Hepatocyte (in vitro differentiated cells): ENCODE data around the gene HRH2. TPM values are rescaled to one million over a fixed set of nuclear protein-coding genes. Genes with fewer than 3 reads are reported as not detected.

Source experiments
- DNase-seq: peaks from one replicate; pipeline ENCODE4 v3.0.0-alpha.2; 2016; ENCODE audit warnings: low spot score
- H2AFZ ChIP-seq: fragments of 200-600 bp; sonication (generic); 2 replicates; pipeline ENCODE4 v1.6.0; 2016; ENCODE audit warnings: antibody characterized with exemption, mild to moderate bottlenecking
- H3K27ac ChIP-seq: fragments of 200-600 bp; sonication (generic); 2 replicates; pipeline ENCODE4 v1.5.1; 2016; ENCODE audit warnings: mild to moderate bottlenecking
- H3K27me3 ChIP-seq: fragments of 200-600 bp; sonication (generic); 2 replicates; pipeline ENCODE4 v1.6.1; 2016
- H3K36me3 ChIP-seq: fragments of 200-600 bp; sonication (generic); replicated peaks from 2 replicates; pipeline ENCODE4 v1.5.1; 2016; ENCODE audit warnings: low read depth; ENCODE audit not compliant: insufficient read depth
- H3K4me1 ChIP-seq: fragments of 200-600 bp; sonication (generic); 2 replicates; pipeline ENCODE4 v1.5.1; 2016; ENCODE audit warnings: mild to moderate bottlenecking, moderate library complexity; ENCODE audit not compliant: insufficient read depth
- H3K4me2 ChIP-seq: fragments of 200-600 bp; sonication (generic); 2 replicates; pipeline ENCODE4 v1.6.0; 2016
- H3K4me3 ChIP-seq: fragments of 200-600 bp; sonication (generic); 2 replicates; pipeline ENCODE4 v1.5.1; 2016; ENCODE audit warnings: mild to moderate bottlenecking
- H3K79me2 ChIP-seq: fragments of 200-600 bp; sonication (generic); 2 replicates; pipeline ENCODE4 v1.6.0; 2017; ENCODE audit warnings: mild to moderate bottlenecking
- H3K9me2 ChIP-seq: fragments of 200-600 bp; sonication (generic); replicated peaks from 2 replicates; pipeline ENCODE4 v1.6.0; 2017; ENCODE audit warnings: mild to moderate bottlenecking; ENCODE audit not compliant: insufficient read depth
- H3K9me3 ChIP-seq: fragments of 200-600 bp; sonication (generic); 2 replicates; pipeline ENCODE4 v1.5.1; 2016; ENCODE audit warnings: low read depth, mild to moderate bottlenecking
- H4K20me1 ChIP-seq: fragments of 200-600 bp; sonication (generic); 2 replicates; pipeline ENCODE4 v1.6.0; 2016; ENCODE audit warnings: mild to moderate bottlenecking; ENCODE audit not compliant: insufficient read depth, poor library complexity, severe bottlenecking
- CTCF ChIP-seq: fragments of 200-600 bp; sonication (generic); IDR thresholded peaks from 2 replicates; pipeline ENCODE4 v1.5.1; 2016; ENCODE audit warnings: antibody characterized with exemption, mild to moderate bottlenecking; ENCODE audit not compliant: poor library complexity
- EZH2 ChIP-seq: fragments of 200-600 bp; sonication (generic); IDR thresholded peaks from 2 replicates; pipeline ENCODE4 v1.6.1; 2016; ENCODE audit warnings: antibody characterized with exemption, mild to moderate bottlenecking, borderline replicate concordance
- EZH2phosphoT487 ChIP-seq: fragments of 200-600 bp; sonication (generic); IDR thresholded peaks from one replicate; pipeline ENCODE4 v1.6.1; 2018; ENCODE audit warnings: antibody characterized with exemption, mild to moderate bottlenecking, low read depth, moderate library complexity; ENCODE audit not compliant: unreplicated experiment, severe bottlenecking
- WGBS: methylation state at CpG from one replicate; pipeline ENCODE4 v1.1.6; 2016; ENCODE audit warnings: low lambda C conversion rate; ENCODE audit errors: missing lambda C conversion rate; 5-methylcytosine and 5-hydroxymethylcytosine counted together
- polyA plus RNA-seq: library from polyadenylated mRNA; unstranded; fragments of >200 nt; fragmentation: Nextera tagmentation; extraction: Ambion mirVana; gene quantifications from 2 replicates; pipeline ENCODE4 v1.2.1, GENCODE V29; 2016
- total RNA-seq: library from RNA; depleted of rRNA; stranded (reverse); fragments of >200 nt; gene quantifications from 2 replicates; pipeline ENCODE4 v1.2.3, GENCODE V29; 2014

HRH2 gene
- total and polyA plus RNA-seq, 2 experiments from 2014 or later = 2.2 to 2.5 TPM

- H3K27me3 ChIP-seq = peaks cover 8% of the 10 kb centered on the region
Observed at GRCh38 chr5:175738126-175738525, 80.3 kb downstream of the HRH2 start.

GRCh38 chr5:175738602-175739133, 80.8 kb downstream of the HRH2 start:
- no peaks in the 10 kb centered on the region for H3K9me2 ChIP-seq
- H3K27ac ChIP-seq = no peak overlapping the region
- WGBS = 87% methylated on average over 14 of the region's 14 CpGs
- no peak overlapping the region for H3K4me3 ChIP-seq
- no peaks in the 10 kb centered on the region for H4K20me1 ChIP-seq
- no peaks in the 10 kb centered on the region for H3K79me2 ChIP-seq
- H3K27me3 ChIP-seq = peaks cover 8% of the 10 kb centered on the region
- DNase-seq = no peak
- TF ChIP-seq EZH2 = no peak
- no peak for TF ChIP-seq CTCF
- no peak for TF ChIP-seq EZH2phosphoT487
- no peak overlapping the region for H2AFZ ChIP-seq
- no peaks in the 10 kb centered on the region for H3K36me3 ChIP-seq
- no peaks in the 10 kb centered on the region for H3K4me1 ChIP-seq
- H3K4me2 ChIP-seq = no peak overlapping the region
- no peaks in the 10 kb centered on the region for H3K9me3 ChIP-seq

More at GRCh38 chr5:175738126-175738525, 80.3 kb downstream of the HRH2 start:
- Histone ChIP-seq H3K4me3 (no peak overlapping the region), H4K20me1 (no peaks in the 10 kb centered on the region), H3K27ac (no peak overlapping the region), H3K4me2 (no peak overlapping the region), H3K36me3 (no peaks in the 10 kb centered on the region), H3K79me2 (no peaks in the 10 kb centered on the region), H3K9me2 (no peaks in the 10 kb centered on the region), H3K9me3 (no peaks in the 10 kb centered on the region), H2AFZ (no peak overlapping the region), H3K4me1 (no peaks in the 10 kb centered on the region)
- no peak for DNase-seq
- TF ChIP-seq EZH2 (no peak), CTCF (no peak), EZH2phosphoT487 (no peak)
- WGBS = 93% methylated on average over 4 of the region's 4 CpGs

GRCh38 chr5:175740014-175740413, 82.1 kb downstream of the HRH2 start:
- WGBS = 94% methylated on average over 5 of the region's 5 CpGs
- no peak overlapping the region for H2AFZ ChIP-seq
- H3K79me2 ChIP-seq = no peaks in the 10 kb centered on the region
- H3K36me3 ChIP-seq = no peaks in the 10 kb centered on the region
- peaks cover 8% of the 10 kb centered on the region for H3K27me3 ChIP-seq
- no peak for TF ChIP-seq EZH2
- TF ChIP-seq EZH2phosphoT487 = no peak
- TF ChIP-seq CTCF = no peak
- H3K4me2 ChIP-seq = no peak overlapping the region
- H3K9me3 ChIP-seq = no peaks in the 10 kb centered on the region
- DNase-seq = no peak
- no peak overlapping the region for H3K27ac ChIP-seq
- H3K9me2 ChIP-seq = no peaks in the 10 kb centered on the region
- H3K4me3 ChIP-seq = no peak overlapping the region
- no peaks in the 10 kb centered on the region for H4K20me1 ChIP-seq
- no peaks in the 10 kb centered on the region for H3K4me1 ChIP-seq
